ENCODE results near the gene ARHGAP9. TPM values are rescaled to one million over a fixed set of nuclear protein-coding genes. Genes with fewer than 3 reads are reported as not detected.

The ARHGAP9 gene
- total and polyA plus RNA-seq, 2 of the 8 experiments (the other 6 are each of a cell fraction or from before 2014, with no cell fraction given) = 3.2 to 6.0 TPM

- no peak for TF ChIP-seq BACH1 (IDR thresholded peaks at IDR 0.05; ENCODE audit: low read length)
These were observed 46.9 kb upstream of the ARHGAP9 start (continued) for GRCh38 chr12:57526477-57527126.

Data from H1 (cell line).